HG02588 (cell line): ENCODE results near the gene SHTN1.

ENCODE experiments used
- ATAC-seq: cut with Tn5 transposase; IDR thresholded peaks from one replicate; pipeline ENCODE4 v1.9.1; 2021; ENCODE audit warnings: mild to moderate bottlenecking, moderate library complexity; ENCODE audit not compliant: unreplicated experiment

The SHTN1 gene

DNA sequence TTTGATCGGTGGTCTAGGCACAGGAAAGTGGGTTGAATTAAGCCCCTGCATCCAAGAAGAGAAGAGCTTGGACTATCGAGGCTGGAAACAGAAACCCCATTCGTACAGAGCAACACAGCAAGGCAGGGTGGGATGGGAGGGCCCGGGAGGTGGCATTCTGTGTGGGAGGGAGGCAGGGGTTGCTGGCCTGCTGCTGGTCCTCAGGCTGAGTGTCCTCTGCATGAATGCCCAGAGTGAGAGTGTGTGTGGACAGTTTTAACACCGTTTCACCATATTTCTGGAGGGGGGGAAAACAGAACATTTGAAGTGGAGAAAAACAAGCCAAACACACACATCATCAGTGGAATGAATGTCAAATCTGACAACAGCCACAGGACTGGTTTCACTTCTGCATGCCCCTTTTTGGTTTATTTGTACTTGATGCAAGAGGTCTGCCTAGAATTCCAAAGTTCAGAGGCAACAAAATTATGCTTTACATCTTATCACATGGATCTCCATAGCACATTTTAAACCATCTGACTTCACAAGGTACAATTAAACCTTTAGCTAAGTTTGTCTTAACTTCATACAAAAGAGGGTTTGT, 166.8 kb downstream of the SHTN1 start:
- no peak for ATAC-seq

DNA sequence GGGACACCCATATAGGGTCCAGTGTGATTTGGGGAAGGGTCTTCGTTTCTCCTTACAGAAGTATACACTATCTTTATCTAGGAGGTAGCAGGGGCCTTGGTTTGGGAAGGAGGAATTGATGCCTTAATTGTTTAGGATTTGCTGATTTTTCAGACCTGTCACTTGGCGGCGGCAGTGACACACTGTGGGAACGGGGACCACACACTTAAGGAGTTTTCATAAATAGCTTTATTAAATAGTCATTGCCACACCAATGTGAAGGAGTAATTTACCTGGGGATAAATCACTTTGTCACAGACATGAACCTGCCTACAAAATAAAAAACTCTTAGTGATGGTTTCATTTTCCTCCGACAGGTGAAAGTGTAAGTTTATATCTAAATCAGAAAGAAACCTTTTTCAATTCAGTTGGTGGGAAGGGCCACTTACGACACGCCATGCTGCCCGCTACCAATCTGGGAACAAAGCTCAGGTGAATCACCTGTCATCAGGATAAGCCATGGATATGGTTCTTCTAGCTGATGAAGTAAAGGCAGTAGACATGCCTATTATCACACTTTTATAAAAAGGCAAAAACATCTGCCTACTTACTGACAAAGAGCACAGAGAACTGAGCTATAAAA, 168.0 kb downstream of the SHTN1 start:
- ATAC-seq = no peak

DNA sequence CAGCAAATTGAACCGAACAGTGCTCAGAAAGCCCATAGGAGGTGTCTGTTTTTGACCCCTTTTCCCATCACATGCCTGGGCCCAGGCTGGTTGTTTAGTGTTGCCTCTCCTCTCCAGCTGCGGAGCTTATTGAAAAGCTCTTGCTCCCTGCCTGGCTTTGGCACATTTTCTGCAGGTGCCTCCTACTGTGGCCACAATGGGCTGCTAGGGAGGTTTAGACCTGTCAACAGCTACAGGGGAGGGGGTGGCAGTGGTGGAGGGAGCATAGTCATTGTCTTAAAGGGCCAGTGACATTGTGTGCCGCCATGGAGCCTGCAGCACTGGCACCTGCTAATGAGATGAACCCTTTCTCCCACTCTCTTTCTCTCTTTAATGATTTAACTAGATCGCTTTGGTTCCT, 168.9 kb downstream of the SHTN1 start:
- ATAC-seq = no peak

DNA sequence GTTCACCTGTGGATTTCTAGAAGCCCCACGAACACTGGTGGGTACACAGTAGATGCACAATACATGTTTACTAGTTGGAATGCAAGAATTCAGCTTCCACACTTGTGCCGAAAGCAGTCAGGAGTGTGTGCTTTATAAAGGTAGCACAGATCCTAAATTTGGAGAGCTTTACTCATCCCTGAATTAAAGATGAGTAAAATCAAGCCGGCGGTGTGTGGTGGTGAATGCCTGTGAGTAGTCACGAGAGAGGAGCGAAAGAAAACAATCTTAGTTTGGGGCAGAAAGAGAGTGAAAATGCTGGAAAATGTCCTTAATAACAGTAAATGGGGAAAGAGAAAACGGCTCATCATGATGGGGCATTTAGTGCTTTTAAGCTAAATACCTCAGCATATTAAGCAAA, 169.3 kb downstream of the SHTN1 start:
- ATAC-seq = no peak

DNA sequence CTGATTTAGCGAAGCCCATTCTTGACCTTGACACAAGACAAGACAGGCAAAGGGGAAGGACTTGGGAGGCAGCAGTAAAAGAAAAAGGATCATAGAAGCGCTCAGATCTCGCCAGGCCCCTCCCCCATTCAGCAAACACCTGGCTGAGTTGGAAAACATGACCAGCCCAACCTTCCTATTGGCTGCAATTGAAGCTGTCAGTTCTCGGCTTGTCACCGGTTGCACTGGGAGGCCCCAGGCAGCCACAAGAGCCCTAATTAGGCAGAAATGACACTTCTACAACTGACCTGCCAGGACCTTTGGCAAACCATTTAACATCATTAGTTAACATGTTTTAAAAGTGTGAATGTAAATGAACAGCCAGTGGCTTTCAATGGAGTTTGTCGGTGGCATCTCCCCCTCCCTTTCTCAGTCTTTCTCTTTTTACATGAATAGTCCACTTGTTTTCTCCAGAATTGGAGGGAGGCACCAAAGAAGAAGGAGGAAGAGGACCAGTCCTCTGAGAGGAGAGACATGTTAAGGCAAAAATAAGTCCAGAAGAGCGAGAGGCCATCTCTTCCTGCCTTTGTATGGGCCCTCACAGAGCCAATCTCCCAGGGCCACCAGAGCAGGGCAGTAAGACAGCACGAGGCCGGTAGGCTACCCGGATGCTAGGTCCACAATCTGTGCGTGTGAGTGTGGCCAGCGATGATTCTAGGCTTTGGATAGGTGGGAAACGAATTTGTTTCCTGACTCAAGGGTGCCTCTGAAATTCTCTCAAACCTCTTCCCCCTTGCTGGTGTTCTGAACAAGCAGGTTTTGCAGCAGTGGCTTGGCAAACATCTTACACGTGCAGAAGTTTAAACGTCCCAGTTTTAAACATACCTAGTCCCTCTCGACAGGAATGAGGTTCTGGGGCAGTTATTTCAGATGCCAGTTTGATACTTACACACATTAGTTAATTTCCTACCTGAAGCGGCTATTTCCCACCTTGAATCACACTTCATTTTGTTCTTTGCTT, 170.7 kb downstream of the SHTN1 start:
- ATAC-seq = no peak

DNA sequence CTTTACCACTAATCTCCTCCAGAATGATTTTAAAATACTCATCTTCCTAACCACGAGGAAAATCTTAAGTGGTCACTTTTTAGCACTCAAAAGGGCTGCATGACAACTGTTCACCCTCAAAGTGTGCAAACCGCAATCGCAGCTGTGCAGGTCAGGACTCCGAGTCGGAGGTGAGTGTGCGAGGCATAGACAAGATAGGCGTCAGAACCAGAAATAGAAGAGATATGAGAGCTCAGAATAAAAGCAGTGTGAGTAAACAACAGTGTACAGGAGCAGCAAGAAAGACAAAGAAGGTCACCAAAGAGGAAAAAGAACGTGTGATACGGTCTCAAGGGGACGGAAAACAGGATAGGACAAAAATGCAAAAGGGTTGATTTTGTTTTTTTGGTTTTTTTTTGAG, 173.2 kb downstream of the SHTN1 start:
- no peak for ATAC-seq
